OCI-LY7 (cell line): ENCODE measurements around the gene THPO. TPM values are rescaled to one million over a fixed set of nuclear protein-coding genes. Genes with fewer than 3 reads are reported as not detected.

Experiments
- BruUV-seq: library from RNA; stranded (reverse); fragments of 400-500 nt; replicated peaks from 2 replicates; lab custom pipeline; 2021; lab: Mats Ljungman, UMichigan
- CTCF ChIA-PET: fragments of 300-600 bp; sonication (Branson Sonifier 250); formaldehyde crosslinking; loops from one replicate; lab custom pipeline; 2022; ENCODE audit warnings: antibody characterized with exemption; ENCODE audit not compliant: unreplicated experiment; lab: Charles Lee
- POLR2A ChIA-PET: fragments of 300-600 bp; sonication (Branson Sonifier 250); formaldehyde crosslinking; loops from one replicate; lab custom pipeline; 2022; ENCODE audit warnings: antibody characterized with exemption; lab: Charles Lee
- DNase-seq: peaks from one replicate; pipeline ENCODE4 v3.0.0-alpha.2; 2015; ENCODE audit warnings: low spot score
- H2AFZ ChIP-seq: fragments of 200-600 bp; sonication (generic), shearing (Covaris generic); 2 replicates; pipeline ENCODE4 v1.6.1; 2014; ENCODE audit warnings: mild to moderate bottlenecking, antibody characterized with exemption, low read length, moderate library complexity
- H3K27ac ChIP-seq: fragments of 200-600 bp; sonication (generic); 2 replicates; pipeline ENCODE4 v1.5.1; 2014; ENCODE audit warnings: mixed run types, low read depth, mild to moderate bottlenecking, moderate library complexity, low read length, inconsistent platforms; ENCODE audit not compliant: poor library complexity, severe bottlenecking
- H3K36me3 ChIP-seq: fragments of 200-600 bp; sonication (generic); 2 replicates; pipeline ENCODE4 v1.6.1; 2014; ENCODE audit warnings: mild to moderate bottlenecking, antibody characterized with exemption, low read length, moderate library complexity, mixed read lengths; ENCODE audit not compliant: insufficient read depth
- H3K4me1 ChIP-seq: fragments of 200-600 bp; sonication (generic); 2 replicates; pipeline ENCODE4 v1.5.1; 2014; ENCODE audit warnings: mild to moderate bottlenecking, low read length; ENCODE audit not compliant: insufficient read depth, poor library complexity, severe bottlenecking
- H3K4me2 ChIP-seq: fragments of 200-600 bp; sonication (generic); 2 replicates; pipeline ENCODE4 v1.6.1; 2014; ENCODE audit warnings: mild to moderate bottlenecking, low read length
- H3K4me3 ChIP-seq: fragments of 200-600 bp; sonication (generic); 2 replicates; pipeline ENCODE4 v1.5.1; 2014; ENCODE audit warnings: mild to moderate bottlenecking, low read depth, low read length; ENCODE audit not compliant: poor library complexity, severe bottlenecking
- H3K79me2 ChIP-seq: fragments of 200-600 bp; sonication (generic); 2 replicates; pipeline ENCODE4 v1.6.1; 2016; ENCODE audit warnings: low read depth, mild to moderate bottlenecking, low read length, moderate library complexity, mixed read lengths; ENCODE audit not compliant: insufficient read depth
- H3K9me2 ChIP-seq: fragments of 200-600 bp; sonication (generic); 2 replicates; pipeline ENCODE4 v1.6.1; 2016; ENCODE audit warnings: mild to moderate bottlenecking, low read length, mixed read lengths; ENCODE audit not compliant: insufficient read depth
- H3K9me3 ChIP-seq: fragments of 200-600 bp; sonication (generic); 2 replicates; pipeline ENCODE4 v1.6.1; 2014; ENCODE audit warnings: mild to moderate bottlenecking, mixed run types, low read length, mixed read lengths
- H4K20me1 ChIP-seq: fragments of 200-600 bp; sonication (generic); 2 replicates; pipeline ENCODE4 v1.6.1; 2014; ENCODE audit warnings: mild to moderate bottlenecking, antibody characterized with exemption, low read length, moderate library complexity, mixed read lengths; ENCODE audit not compliant: insufficient read depth
- EZH2phosphoT487 ChIP-seq: fragments of 200-600 bp; sonication (generic); IDR thresholded peaks from 2 replicates; pipeline ENCODE4 v1.6.1; 2018; ENCODE audit warnings: low read depth, borderline replicate concordance, mild to moderate bottlenecking, mixed run types, antibody characterized with exemption, low read length, moderate library complexity, mixed read lengths
- intact Hi-C: fragments of 100-400 bp; cut with micrococcal nuclease; formaldehyde crosslinking; loops from one replicate; pipeline ENCODE4 v1.10.0; 2022; ENCODE audit not compliant: unreplicated experiment
- total RNA-seq, 2 experiments: library from RNA; depleted of rRNA in 1 of 2; stranded (reverse); fragments of >200 nt in 1 of 2; shearing (Covaris generic) in 1 of 2; gene quantifications; 2 replicates each; pipeline ENCODE4 v1.2.3, GENCODE V29; 2014 to 2022
- TF ChIP-seq, protein P1 (sequence below): fragments of 200-600 bp; sonication (generic); conservative IDR thresholded peaks from 2 replicates; pipeline ENCODE4 v1.5.1; 2014; ENCODE audit warnings: mild to moderate bottlenecking, antibody characterized with exemption, low read length, moderate library complexity, mixed read lengths

Gene THPO
- total RNA-seq, 2 experiments from 2014 or later, result not detected

GRCh38 chr3:184395320-184395660, 17.3 kb upstream of the THPO start:
- intact Hi-C loops, result loop anchor here (10.0 kb wide), 1 partner anchor 380 kb away; no protein-coding TSS in a partner anchor
- no peaks in the 10 kb centered on the region for H3K36me3 ChIP-seq
- H3K9me3 ChIP-seq, result no peaks in the 10 kb centered on the region
- H2AFZ ChIP-seq, result no peak overlapping the region
- BruUV-seq, result no TSS peak
- H3K4me2 ChIP-seq, result no peak overlapping the region
- CTCF ChIA-PET, result no interaction called here
- H4K20me1 ChIP-seq, result no peaks in the 10 kb centered on the region
- POLR2A ChIA-PET, result interaction anchor here (0.7 kb wide), 1 partner anchor 79 kb away, joined by 3 read pairs; no protein-coding TSS in a partner anchor
- H3K9me2 ChIP-seq, result no peaks in the 10 kb centered on the region
- TF ChIP-seq, protein P1, sequence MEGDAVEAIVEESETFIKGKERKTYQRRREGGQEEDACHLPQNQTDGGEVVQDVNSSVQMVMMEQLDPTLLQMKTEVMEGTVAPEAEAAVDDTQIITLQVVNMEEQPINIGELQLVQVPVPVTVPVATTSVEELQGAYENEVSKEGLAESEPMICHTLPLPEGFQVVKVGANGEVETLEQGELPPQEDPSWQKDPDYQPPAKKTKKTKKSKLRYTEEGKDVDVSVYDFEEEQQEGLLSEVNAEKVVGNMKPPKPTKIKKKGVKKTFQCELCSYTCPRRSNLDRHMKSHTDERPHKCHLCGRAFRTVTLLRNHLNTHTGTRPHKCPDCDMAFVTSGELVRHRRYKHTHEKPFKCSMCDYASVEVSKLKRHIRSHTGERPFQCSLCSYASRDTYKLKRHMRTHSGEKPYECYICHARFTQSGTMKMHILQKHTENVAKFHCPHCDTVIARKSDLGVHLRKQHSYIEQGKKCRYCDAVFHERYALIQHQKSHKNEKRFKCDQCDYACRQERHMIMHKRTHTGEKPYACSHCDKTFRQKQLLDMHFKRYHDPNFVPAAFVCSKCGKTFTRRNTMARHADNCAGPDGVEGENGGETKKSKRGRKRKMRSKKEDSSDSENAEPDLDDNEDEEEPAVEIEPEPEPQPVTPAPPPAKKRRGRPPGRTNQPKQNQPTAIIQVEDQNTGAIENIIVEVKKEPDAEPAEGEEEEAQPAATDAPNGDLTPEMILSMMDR, result no peak
- TF ChIP-seq EZH2phosphoT487, result no peak
- DNase-seq, result no peak
- H3K27ac ChIP-seq, result no peak overlapping the region
- no peaks in the 10 kb centered on the region for H3K79me2 ChIP-seq
- H3K4me3 ChIP-seq, result no peak overlapping the region
- H3K4me1 ChIP-seq, result no peaks in the 10 kb centered on the region

DNA sequence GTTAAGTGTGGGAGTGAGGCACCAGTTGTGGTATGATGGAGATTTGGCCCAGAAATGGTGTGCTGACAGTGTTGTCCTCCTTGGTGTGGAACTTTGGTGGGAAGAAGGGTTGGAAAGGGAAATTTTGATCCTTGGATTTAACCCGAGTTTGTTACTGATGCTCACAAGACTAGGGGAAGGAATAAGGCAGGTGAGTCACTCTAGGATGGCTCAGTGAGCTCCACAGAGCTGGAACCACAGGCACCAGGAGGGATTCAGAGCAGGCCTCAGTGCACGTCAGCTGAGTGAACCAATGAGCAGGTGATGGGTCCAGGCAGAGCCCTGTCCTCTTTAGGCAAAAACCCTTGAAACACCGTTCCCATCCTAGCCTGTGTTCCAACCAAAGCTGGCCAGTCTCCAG, 13.3 kb upstream of the THPO start:
- Histone ChIP-seq H3K4me3 (no peak overlapping the region), H3K27ac (no peak overlapping the region), H3K36me3 (no peaks in the 10 kb centered on the region), H2AFZ (no peak overlapping the region), H3K4me2 (no peak overlapping the region), H3K9me2 (no peaks in the 10 kb centered on the region), H4K20me1 (no peaks in the 10 kb centered on the region), H3K79me2 (no peaks in the 10 kb centered on the region), H3K4me1 (no peaks in the 10 kb centered on the region), H3K9me3 (no peaks in the 10 kb centered on the region)
- no peak for TF ChIP-seq EZH2phosphoT487
- TF ChIP-seq, protein P1, result no peak
- intact Hi-C loops, result loop anchor here (10.0 kb wide), 1 partner anchor 384 kb away; no protein-coding TSS in a partner anchor
- CTCF ChIA-PET, result no interaction called here
- DNase-seq, result no peak
- BruUV-seq, result no TSS peak
- POLR2A ChIA-PET, result interaction anchor here (0.5 kb wide), 2 partner anchors 25 to 241 kb away, joined by 3 to 4 read pairs; no protein-coding TSS in a partner anchor

DNA sequence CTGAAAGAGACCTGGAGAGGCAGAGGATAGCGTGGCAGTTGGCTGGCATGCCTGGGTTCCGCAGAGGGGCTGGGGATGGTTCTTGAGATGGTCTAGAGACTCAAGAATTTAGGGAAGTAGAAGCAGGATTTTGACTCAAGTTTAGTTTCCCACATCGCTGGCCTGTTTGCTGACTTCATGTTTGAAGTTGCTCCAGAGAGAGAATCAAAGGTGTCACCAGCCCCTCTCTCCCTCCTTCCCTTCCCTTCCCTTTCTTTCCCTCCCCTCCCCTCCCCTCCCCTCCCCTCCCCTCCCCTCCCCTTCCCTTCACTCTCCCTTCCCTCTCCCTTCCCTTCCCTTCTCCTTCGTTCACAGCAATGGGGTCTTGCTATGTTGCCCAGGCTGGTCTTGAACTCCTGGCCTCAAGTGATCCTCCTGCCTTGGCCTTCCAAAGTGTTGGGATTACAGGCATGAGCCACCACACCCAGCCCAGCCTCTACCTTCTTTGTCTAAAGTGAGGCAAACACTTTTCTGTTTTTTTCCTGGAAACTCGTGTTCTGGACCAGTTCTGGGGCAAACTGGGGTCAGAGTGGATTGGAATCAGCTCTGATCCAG, 12.0 kb upstream of the THPO start:
- no peaks in the 10 kb centered on the region for H3K9me2 ChIP-seq
- no peaks in the 10 kb centered on the region for H3K9me3 ChIP-seq
- no peak overlapping the region for H3K27ac ChIP-seq
- TF ChIP-seq, protein P1, result no peak
- TF ChIP-seq EZH2phosphoT487, result no peak
- ChIA-PET POLR2A (no interaction called here), CTCF (no interaction called here)
- no peaks in the 10 kb centered on the region for H3K36me3 ChIP-seq
- no peak overlapping the region for H3K4me3 ChIP-seq
- no peak overlapping the region for H2AFZ ChIP-seq
- no peaks in the 10 kb centered on the region for H3K4me1 ChIP-seq
- no peaks in the 10 kb centered on the region for H3K79me2 ChIP-seq
- no peak overlapping the region for H3K4me2 ChIP-seq
- H4K20me1 ChIP-seq, result no peaks in the 10 kb centered on the region
- DNase-seq, result no peak
- intact Hi-C loops, result loop anchor here (10.0 kb wide), 1 partner anchor 385 kb away; no protein-coding TSS in a partner anchor
- BruUV-seq, result no TSS peak
